SK-N-SH treated with all-trans-retinoic acid at 6 μM for 48 hours (cell line): ENCODE data around the gene SHE.

Source experiments
- ARNTL ChIP-seq: fragments of 450-650 bp; formaldehyde crosslinking; IDR thresholded peaks from 2 replicates; pipeline ENCODE4 v1.5.0; 2020; ENCODE audit warnings: low read depth, mild to moderate bottlenecking, moderate library complexity, borderline replicate concordance
- BACH2 ChIP-seq: fragments of 250-450 bp; sonication (Bioruptor Pico); IDR thresholded peaks from 2 replicates; pipeline ENCODE4 v1.9.0; 2021; ENCODE audit warnings: mild to moderate bottlenecking, borderline replicate concordance
- CSDC2 ChIP-seq: fragments of 250-450 bp; sonication (Bioruptor Pico); IDR thresholded peaks from 2 replicates; pipeline ENCODE4 v1.5.0; 2020; ENCODE audit warnings: mild to moderate bottlenecking, moderate library complexity
- OSR1 ChIP-seq: fragments of 250-450 bp; sonication (Bioruptor Pico); IDR thresholded peaks from 2 replicates; pipeline ENCODE4 v1.8.0; 2022; ENCODE audit warnings: moderate library complexity, mild to moderate bottlenecking, inconsistent platforms
- PATZ1 ChIP-seq: fragments of 250-450 bp; sonication (Bioruptor Pico); IDR thresholded peaks from 2 replicates; pipeline ENCODE4 v1.8.0; 2020; ENCODE audit warnings: mild to moderate bottlenecking, moderate library complexity, borderline replicate concordance
- RARB ChIP-seq: fragments of 250-450 bp; sonication (Bioruptor Pico); IDR thresholded peaks from 2 replicates; pipeline ENCODE4 v1.8.0; 2021; ENCODE audit warnings: mild to moderate bottlenecking, moderate library complexity
- TCF4 ChIP-seq: fragments of 250-450 bp; sonication (Bioruptor Pico); IDR thresholded peaks from 2 replicates; pipeline ENCODE4 v1.8.0; 2021; ENCODE audit warnings: mild to moderate bottlenecking, moderate library complexity, borderline replicate concordance
- TOX ChIP-seq: fragments of 250-450 bp; sonication (Bioruptor Pico); IDR thresholded peaks from 2 replicates; pipeline ENCODE4 v1.8.0; 2021; ENCODE audit warnings: mild to moderate bottlenecking, moderate library complexity, borderline replicate concordance
- ZC3H10 ChIP-seq: fragments of 250-450 bp; sonication (Bioruptor Pico); IDR thresholded peaks from 2 replicates; pipeline ENCODE4 v1.5.1; 2021; ENCODE audit warnings: mild to moderate bottlenecking, moderate library complexity
- ZFP3 ChIP-seq: fragments of 250-450 bp; sonication (Bioruptor Pico); IDR thresholded peaks from 2 replicates; pipeline ENCODE4 v1.5.0; 2020; ENCODE audit warnings: mild to moderate bottlenecking, moderate library complexity
- ZNF565 ChIP-seq: fragments of 450-650 bp; formaldehyde crosslinking; conservative IDR thresholded peaks from 2 replicates; pipeline ENCODE4 v1.5.0; 2020; ENCODE audit warnings: low read depth, mild to moderate bottlenecking, moderate library complexity
- ZNF70 ChIP-seq: fragments of 450-650 bp; formaldehyde crosslinking; IDR thresholded peaks from 2 replicates; pipeline ENCODE4 v1.5.0; 2020; ENCODE audit warnings: mild to moderate bottlenecking, moderate library complexity
- TF ChIP-seq, protein P1 (sequence below): fragments of 250-450 bp; sonication (Bioruptor Pico); IDR thresholded peaks from 2 replicates; pipeline ENCODE4 v1.5.1; 2021; ENCODE audit warnings: mild to moderate bottlenecking, moderate library complexity
- TF ChIP-seq, protein P2 (sequence below): fragments of 250-450 bp; sonication (Bioruptor Pico); IDR thresholded peaks from 2 replicates; pipeline ENCODE4 v1.5.1; 2020; ENCODE audit warnings: low read depth, mild to moderate bottlenecking, moderate library complexity

GRCh38 chr1:154488922-154489321 is 13.3 kb downstream of the SHE start:
- TF ChIP-seq ZFP3 (CRISPR knock-in tag), result no peak
- no peak for TF ChIP-seq ZNF70
- no peak for TF ChIP-seq ZNF565 (CRISPR knock-in tag)
- no peak for TF ChIP-seq PATZ1 (CRISPR knock-in tag)
- TF ChIP-seq ZC3H10 (CRISPR knock-in tag), result no peak
- TF ChIP-seq RARB (CRISPR knock-in tag), result no peak
- no peak for TF ChIP-seq TOX
- TF ChIP-seq, protein P1, sequence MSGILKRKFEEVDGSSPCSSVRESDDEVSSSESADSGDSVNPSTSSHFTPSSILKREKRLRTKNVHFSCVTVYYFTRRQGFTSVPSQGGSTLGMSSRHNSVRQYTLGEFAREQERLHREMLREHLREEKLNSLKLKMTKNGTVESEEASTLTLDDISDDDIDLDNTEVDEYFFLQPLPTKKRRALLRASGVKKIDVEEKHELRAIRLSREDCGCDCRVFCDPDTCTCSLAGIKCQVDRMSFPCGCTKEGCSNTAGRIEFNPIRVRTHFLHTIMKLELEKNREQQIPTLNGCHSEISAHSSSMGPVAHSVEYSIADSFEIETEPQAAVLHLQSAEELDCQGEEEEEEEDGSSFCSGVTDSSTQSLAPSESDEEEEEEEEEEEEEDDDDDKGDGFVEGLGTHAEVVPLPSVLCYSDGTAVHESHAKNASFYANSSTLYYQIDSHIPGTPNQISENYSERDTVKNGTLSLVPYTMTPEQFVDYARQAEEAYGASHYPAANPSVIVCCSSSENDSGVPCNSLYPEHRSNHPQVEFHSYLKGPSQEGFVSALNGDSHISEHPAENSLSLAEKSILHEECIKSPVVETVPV (CRISPR knock-in tag), result no peak
- no peak for TF ChIP-seq OSR1 (CRISPR knock-in tag)
- TF ChIP-seq, protein P2, sequence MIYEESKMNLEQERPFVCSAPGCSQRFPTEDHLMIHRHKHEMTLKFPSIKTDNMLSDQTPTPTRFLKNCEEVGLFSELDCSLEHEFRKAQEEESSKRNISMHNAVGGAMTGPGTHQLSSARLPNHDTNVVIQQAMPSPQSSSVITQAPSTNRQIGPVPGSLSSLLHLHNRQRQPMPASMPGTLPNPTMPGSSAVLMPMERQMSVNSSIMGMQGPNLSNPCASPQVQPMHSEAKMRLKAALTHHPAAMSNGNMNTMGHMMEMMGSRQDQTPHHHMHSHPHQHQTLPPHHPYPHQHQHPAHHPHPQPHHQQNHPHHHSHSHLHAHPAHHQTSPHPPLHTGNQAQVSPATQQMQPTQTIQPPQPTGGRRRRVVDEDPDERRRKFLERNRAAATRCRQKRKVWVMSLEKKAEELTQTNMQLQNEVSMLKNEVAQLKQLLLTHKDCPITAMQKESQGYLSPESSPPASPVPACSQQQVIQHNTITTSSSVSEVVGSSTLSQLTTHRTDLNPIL (CRISPR knock-in tag), result no peak
- no peak for TF ChIP-seq TCF4 (CRISPR knock-in tag)
- TF ChIP-seq CSDC2 (CRISPR knock-in tag), result no peak
- no peak for TF ChIP-seq ARNTL
- no peak for TF ChIP-seq BACH2 (CRISPR knock-in tag)
